NAMALWA (cell line): ENCODE data around the gene CUL2.
"Not testable (repeated sequence)": the region's sequence is repeated elsewhere in the genome, so short reads cannot be mapped to it uniquely, and the experiment has no call there.

ENCODE experiments used
- DNase-seq: peaks from one replicate; pipeline ENCODE4 v3.0.0-alpha.2; 2015; ENCODE audit warnings: low spot score

CUL2 gene

DNA sequence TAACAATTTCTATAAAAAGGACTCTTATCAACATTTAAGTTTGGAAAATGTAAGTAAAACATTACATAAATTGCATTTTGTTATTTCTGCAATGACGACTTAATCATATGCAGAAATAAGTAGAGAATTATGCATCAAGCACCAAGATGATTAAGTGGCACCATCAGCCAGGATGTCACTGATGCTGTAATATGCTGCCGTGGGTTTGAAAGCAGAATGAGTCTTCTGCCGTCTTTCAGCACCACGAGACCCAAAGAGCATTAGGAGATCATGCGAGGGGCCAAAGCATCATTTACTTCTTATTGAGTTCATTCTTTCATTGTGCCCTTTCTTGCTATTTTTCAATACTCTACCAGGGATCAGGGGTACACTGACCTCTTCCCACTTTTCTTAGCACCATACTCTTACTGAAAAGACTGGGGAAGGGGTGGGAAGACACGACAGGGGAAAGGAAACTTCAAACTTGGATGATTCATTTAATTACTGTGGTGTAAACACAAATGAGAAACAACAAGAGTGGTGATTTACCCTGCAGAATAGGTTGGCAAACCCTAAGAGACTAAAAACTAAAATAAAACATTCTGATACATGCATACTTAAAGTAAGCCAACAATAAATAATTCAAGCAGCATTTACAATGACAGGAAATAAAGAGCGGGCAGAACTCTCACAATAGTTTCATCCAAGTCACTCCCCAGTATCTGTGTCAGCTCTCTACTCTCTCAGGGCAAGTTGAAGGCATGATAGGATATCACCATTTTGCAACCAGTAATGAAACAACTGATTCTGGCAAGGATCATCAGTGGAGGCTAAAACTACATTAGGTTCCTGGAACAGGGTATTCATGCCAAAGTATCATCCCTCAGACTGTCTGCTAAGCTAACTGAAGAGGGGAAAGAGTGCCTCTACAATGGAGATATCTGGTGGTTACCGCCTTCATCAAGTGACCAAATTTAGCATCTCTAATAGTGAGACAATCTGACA, 70.8 kb downstream of the CUL2 start:
- no peak for DNase-seq

DNA sequence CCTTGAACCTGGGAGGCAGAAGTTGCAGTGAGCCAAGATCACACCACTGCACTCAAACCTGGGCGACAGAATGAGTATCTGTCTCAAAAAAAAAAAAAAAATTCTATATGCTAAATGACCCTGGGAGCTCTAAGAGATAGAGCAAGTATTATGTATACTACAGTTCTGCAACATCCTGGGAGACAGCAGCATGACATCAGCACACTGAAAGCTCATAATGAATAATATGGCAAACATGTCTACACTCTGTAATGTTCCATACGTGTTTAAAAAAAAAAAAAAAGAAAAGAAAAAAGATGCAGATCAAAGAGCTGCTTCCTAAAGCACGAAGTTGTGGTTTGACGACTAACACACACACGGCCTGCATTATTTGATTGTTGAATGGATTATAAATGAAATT, 72.5 kb downstream of the CUL2 start:
- no peak for DNase-seq

DNA sequence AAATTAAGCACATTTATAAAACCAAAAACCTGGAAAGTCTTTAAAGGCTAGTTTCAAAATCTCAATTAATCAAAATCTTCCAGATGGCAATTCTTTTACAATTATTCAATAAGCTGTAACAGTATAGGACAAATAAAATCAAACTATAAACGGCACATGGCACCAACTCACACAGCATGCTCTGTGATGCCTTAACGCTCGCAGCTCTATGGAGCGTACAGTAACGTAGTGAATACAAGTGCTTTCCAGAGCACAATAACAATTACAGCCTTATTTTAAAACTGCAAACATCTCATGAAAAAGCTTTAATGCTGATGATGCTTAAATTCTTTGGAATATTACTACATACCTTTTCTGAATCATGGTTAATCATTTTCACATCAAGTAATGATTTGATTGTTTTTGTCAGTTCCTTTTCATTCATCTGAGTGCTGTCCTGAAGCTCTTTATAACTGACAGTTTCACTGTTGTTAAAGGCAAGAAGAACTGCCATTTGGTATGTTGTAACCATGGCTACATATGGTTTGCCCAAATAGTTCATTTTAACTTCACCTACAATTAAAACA, 74.2 kb downstream of the CUL2 start:
- no peak for DNase-seq

DNA sequence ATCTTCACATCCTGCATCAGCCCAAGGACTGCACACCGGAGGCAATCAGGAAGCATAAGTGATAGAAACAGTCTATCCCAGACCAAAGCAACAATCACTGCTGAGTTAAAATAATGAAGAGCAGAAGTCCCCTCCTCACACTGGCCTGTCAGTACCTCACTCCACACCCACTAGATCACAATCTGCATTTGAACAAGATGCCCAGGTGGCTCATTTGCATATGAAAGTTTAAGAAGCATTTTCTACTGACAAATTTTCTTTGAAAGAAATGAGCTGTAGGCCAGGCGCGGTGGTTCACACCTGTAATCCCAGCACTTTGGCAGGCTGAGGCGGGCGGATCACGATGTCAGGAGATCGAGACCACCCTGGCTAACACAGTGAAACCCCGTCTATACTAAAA, 77.4 kb downstream of the CUL2 start:
- DNase-seq = no peak

DNA sequence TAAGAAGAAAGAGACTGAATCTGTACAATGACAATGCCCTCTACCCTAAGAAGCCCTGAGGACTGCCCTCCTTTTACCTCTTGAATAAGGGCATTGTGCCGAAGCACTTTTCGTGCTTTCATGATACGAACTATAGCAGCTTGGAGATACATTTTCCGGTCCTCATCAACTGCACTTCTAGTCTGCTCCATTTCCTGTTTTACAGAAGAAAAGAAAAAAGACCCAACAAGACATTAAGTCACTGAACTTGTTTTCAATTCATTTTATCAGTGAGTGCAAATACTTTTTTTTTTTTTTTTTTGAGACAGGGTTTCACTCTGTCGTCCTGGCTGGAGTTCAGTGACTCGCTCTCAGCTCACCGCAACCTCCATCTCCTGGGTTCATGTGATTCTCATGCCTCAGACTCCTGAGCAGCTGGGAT, 78.4 kb downstream of the CUL2 start:
- DNase-seq = no peak

DNA sequence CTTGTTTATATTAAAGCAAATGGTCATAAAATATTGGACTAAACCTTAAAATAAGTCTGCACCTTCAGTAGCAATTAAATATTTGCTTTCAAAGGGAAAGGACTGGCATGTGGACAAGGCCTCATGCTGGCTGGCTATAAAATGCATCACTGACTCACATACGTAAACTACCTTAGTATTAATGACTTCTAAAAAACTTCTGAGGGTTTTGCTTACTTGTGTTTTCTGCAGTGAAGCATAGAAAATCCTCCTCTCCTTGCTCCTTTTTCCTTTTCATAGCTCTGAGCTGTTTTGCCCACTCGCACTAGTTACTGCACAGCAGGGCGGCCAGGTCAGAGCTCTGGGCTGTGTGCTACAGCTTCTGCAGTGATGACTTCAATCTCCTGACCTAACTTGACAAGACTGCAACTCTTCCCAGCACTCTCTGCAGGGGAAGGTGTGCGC, 82.3 kb downstream of the CUL2 start:
- no peak for DNase-seq

DNA sequence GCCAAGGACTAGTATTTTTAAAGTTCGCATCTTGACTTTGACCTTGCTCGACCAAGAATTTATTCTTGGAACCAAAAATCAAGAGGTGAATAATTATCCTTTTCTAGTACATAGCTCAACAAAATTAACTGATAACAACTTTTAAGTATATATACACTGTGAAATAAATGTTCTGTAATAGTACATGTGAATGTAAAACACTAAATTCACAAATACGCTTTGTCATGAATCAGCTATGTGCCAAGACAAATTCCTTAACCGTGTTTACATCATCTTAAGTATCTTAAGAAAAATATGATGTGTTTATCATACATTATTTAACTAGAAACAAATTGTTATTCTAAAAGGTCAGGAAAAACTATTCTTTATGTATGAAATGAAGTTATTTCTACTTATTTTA, 83.3 kb downstream of the CUL2 start:
- DNase-seq = no peak

DNA sequence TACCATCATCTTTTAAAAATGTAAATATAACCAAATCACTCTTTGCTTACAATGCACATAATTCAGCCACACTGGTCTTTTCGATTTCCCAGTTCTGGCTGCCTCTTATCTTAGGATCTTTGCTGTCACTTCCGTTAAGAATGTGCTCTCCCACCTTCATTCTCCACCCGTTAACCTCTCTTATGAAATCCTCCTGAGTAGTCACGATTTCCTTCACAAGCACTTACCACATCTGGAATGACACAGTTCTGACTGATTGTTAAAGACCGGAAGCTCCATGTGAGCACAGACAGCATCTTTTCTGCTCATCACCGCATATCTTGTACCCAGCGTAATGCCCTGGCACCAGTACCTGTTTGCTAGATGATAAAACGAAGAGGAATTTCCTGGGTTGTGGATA, 84.3 kb downstream of the CUL2 start:
- no peak for DNase-seq

DNA sequence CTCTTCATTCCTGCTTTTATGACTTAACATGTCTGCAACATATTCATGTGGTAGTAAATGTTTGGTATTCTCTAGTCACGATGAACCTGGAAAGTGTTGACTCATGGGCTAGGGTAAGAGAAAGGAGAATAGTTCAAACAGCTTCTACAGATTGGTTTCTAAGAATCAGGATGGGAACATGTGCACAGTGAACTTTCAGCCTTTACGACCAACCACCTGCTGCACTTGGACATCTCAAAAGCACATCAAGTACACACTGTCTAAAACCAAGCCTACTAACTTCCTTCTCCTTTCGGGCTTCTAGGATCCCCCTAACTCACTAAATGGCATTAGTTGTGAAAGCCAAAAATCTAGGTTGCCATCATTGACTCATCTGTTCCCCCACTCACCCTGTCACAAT, 85.5 kb downstream of the CUL2 start:
- DNase-seq = no peak

DNA sequence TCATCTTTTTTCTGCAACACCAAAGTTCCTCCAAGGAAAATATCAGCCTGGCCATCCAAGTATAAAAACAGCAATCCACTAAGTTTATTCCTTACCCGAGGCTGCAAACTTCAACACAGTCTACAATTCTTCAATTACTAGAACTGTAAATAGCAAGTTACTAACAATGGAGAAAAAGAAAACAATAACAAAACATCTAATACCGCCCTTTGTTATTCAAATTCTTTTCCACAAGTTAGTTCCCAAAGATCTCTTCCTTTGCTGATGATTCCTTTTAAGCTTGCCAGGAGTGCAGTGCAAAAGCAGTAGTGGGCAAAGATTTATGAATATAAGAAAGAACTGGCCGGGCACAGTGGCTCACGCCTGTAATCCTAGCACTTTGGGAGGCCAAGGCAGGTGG, 86.2 kb downstream of the CUL2 start:
- DNase-seq = no peak

DNA sequence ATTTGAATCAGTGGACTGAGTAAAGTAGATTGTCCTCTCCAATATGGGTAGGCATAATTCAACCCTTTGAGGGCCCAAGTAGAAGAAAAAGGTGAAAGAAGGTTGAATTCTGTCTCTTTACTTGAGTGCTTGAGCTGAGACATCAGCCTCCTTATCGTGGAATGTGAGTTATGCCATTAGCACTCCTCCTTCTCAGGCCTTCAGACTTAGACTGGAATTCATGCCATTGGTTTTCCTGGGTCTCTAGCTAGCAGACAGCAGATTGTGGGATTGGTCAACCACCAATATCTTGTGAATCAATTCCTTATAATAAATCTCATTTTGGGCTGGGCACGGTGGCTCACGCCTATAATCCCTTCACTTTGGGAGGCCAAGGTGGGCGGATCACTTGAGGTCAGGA, 89.2 kb downstream of the CUL2 start:
- no peak for DNase-seq

DNA sequence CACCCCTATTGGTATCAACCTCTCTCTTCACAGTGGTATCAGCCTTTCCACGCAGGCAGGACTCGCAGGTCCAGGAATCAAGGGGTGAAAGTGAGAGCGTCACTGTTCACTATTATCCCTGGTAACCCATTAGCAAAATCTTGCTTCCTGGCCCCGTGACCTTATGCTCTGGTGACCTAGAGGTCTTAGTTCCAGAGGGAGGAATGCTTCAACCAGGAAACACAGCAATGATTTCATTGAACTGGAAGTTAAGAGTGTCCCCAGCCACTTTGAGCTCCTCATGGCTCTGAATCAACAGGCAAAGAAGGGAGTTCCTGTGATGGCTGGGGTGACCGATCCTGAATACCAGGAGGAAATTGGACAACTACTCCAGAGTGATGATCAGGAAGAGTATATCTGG, 90.6 kb downstream of the CUL2 start:
- DNase-seq = no peak

DNA sequence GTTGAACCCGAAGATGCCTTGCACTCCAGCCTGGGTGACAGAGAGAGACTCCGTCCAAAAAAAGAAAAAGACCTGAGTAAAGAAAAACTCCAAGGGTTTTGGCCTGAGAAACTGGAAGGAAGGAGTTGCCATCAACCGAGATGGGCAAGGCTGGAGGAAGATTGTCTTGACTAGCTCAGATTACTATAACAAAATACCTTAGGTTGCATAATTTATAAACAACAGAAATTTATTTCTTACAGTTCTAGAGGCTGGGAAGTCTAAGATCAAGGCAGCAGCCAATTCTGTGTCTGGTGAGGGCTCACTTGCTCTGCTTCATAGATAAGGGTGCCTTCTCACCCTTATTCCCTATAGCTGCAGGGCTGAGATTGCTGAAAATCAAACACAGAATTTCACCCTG, 91.2 kb downstream of the CUL2 start:
- DNase-seq = no peak

DNA sequence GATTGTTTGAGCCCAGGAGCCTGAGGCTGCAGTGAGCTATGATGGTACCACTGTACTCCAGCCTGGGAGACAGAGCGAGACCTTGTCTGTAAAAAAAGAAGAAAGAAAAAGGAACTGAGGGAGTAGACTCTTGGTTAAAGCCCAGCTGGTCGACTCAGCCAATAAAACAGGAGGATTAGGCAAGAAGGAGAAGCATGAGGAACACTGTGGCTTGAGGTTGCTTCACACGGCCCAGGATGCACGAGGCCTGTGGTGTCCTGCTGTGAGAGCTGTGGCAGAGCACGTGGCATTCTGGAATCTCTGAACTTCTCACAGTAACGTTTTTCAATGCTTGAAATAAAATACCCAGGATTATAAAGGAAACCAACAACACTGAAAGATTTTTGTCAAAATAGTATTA, 93.3 kb downstream of the CUL2 start:
- DNase-seq = no peak

DNA sequence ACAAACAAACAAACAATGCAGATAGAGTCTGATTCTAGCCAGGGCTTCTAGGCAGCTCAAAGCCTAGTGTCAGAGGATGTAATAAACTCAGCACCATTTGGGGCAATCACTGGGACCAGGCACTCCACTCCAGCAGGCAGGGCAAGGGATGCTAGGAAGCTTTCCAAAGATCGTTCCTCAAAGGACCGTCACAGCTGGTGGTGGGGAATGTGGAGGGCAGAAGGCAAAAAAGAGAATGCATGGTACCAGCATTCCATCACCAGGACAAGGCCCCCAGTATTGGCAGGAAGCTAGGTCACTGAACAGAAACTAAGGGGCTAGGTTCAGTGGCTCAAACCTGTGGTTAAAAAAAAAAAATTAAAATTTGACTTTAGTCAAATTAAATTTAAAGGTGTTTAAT, 94.2 kb downstream of the CUL2 start:
- no peak for DNase-seq

DNA sequence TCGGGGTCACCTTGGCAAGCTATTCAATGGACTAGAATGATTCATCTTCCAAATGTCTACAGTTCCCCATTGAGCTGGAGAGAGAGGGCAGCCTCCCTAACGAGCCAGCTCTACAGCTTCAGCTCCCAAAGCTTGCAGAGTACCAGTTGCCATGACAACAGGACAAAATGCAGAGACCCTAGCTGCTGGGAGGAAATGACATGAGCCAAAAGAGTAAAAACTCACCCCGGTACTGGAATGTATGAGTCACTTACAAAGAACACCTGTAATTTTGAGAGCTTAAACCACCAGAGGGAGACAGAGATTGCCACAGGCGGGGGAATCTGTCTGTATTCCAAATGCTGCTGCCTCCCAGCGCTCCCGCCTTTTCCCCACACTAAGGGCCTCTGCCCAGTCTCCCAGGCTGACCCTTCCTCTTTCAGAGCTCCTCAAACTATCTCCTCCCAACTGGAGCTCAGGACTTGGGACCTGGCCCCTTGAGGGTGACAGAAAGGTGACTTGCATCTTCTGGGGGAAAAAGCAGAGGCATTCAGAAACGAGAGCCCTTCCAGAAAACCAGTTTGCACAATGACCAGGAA, 95.5 kb downstream of the CUL2 start:
- DNase-seq = peak; percentile 89

DNA sequence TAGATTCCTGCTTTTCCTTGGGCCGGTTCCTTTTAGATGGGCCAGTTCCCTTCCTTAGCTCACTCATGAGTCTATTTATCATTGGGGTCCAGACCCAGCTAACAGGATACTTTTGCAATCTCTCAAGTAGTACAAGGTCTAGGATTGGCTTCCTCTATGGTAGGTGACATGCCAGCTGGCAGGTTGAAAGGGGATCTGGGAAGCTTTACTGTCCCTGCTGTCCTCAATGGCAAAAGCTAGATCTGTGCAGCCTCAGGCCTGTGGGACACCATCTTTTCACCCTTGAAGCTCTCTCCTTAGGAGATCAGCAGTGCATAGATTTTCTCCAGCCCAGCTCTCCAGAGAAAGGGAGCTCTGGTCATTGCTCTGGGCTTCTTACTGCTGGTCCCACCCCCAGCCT, 96.4 kb downstream of the CUL2 start:
- no peak for DNase-seq

DNA sequence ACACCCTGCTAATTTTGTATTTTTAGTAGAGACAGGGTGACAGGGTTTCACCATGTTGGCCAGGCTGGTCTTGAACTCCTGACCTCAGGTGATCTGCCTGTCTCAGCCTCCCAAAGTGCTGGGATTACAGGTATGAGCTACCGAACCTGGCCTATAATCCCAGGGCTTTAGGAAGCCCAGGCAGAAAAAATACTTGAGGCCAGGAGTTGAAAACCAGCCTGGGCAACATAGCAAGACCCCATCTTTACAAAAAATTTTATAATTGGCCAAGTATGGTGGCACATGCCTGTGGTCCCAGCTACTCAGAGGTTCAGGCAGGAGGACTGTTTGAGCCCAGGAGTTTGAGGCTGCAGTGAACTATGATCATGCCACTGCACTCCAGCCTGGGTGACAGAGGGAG, 99.0 kb downstream of the CUL2 start:
- not testable (repeated sequence) for DNase-seq

DNA sequence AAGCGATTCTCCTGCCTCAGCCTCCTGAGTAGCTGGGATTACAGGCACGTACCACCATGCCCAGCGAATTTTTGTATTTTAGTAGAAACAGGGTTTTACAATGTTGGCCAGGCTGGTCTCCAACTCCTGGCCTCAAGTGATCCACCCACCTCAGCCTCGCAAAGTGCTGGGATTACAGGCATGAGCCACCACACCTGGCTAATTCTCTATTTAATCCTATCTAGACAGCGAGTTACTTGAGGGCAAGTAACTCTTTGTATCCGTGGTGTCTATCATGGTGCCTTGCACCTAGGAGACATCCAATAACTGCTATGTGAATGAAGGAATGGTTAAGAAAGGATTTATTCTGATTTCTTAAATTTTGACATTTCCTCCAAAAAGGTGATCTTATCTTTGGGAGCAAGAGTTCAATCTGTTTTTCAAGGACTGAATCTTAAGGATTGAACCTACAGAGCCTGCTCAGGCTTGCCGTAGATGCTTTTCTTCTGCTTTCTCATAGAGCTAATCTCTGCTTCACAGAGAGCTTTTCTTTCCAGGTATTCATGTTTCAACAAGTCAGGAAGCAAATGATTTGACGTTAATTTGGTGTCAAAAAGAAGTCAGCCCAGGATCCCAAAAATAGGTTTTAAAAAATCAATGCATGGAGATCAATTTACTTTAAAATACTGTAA, 101.6 kb downstream of the CUL2 start:
- no peak for DNase-seq

DNA sequence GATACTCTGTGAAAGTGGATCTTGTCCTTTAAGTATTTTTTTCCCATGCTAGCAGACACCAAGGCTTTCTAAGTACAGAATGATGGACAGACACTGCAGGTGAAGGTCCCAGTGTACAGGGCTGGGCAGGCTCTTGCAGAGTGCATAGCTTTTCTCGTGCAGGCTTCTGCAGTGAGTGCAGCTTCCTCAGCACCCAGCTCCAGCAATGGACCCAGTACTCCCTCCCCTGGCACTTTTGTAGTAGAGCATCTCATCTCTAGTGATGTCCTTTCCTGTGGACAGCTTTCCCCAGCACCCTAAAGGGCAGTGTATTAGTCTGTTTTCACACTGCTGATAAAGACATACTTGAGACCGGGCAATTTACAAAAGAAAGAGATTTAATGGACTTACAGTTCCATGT, 104.3 kb downstream of the CUL2 start:
- peak; percentile 49 for DNase-seq

DNA sequence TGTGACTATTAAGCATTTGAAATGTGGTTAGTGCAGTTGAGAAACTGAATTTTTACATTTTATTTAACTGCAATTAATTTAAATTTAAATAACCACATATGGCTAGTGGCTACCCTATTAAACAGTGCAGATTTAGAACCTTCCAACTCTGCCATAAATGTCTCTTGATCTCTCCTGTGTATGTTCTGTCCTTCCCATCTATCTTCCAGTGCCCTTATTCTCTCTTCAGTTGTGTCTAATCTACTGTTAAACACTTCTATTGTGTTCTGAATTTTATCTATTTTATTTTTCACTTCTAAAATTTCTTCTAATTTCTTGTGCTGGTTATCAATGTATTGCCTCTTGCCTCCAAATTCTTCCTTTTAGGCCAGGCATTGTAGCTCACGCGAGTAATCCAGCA, 105.0 kb downstream of the CUL2 start:
- no peak for DNase-seq

DNA sequence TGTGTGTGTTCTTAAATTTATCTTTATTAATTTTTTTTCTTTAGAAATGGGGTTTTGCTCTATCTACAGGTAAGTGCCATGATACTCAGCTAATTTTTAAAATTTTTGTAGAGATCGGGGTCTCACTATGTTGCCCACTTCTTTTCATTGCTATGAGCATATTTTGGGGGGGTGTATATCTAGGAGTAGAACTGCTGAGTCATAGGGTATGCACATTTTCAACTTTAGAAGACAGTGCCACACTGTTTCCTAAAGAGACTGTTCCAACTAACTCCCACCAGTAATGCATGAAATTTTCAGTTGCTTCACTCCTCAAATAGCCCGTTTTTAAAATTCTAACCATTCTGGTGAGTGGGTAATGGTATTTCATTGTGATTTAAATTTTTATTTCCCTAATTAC, 108.3 kb downstream of the CUL2 start:
- no peak for DNase-seq

DNA sequence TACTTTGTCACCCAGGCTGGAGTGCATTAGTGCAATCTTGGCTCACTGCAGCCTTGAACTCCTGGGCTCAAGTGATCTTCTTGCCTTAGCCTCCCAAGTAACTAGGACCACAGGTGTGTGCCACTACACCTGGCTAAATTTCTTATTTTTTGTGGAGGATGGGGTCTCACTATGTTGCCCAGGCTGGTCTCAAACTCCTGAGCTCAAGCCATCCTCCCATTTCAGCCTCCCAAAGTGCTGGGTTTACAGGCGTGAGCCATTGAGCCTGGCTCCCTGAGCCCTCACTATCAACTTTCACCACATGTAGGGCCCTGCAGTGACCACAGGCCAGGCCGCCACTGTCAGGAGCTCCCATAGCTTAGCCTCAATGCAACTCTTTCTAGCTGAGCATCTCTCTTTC, 110.2 kb downstream of the CUL2 start:
- no peak for DNase-seq
